ENCODE measurements around the gene QPRT. TPM values are rescaled to one million over a fixed set of nuclear protein-coding genes. Genes with fewer than 3 reads are reported as not detected.

Gene QPRT
- total and polyA plus RNA-seq, 2 of the 13 experiments (the other 11 are each of a cell fraction or from before 2014, with no cell fraction given) = 130 to 218 TPM

- TF ChIP-seq SPEN (CRISPR knock-in tag; IDR thresholded peaks at IDR 0.05; ENCODE audit: low read depth) = no peak
- no peak for TF ChIP-seq STAT5B (CRISPR knock-in tag; IDR thresholded peaks at IDR 0.05)
- TF ChIP-seq YEATS4 (CRISPR knock-in tag; IDR thresholded peaks at IDR 0.05; ENCODE audit: borderline replicate concordance) = 0 out of 2 replicates have a peak, but pooled peaks have one; percentile 27
- TF ChIP-seq RNF2 (conservative IDR thresholded peaks at IDR 0.05; ENCODE audit: low read depth) = 0 out of 2 replicates have a peak, but pooled peaks have one; percentile 39
- TF ChIP-seq GATA4 (IDR thresholded peaks at IDR 0.05; ENCODE audit: borderline replicate concordance, low read depth) = no peak
- TF ChIP-seq ZFY (CRISPR knock-in tag; IDR thresholded peaks at IDR 0.05) = peak; percentile 42; the same call in 1 of the 2 replicates
- peak; percentile 51; the same call in 1 of the 2 replicates for TF ChIP-seq MYC (CRISPR knock-in tag; IDR thresholded peaks at IDR 0.05; ENCODE audit: borderline replicate concordance)
- TF ChIP-seq SMARCC2 (IDR thresholded peaks at IDR 0.05) = no peak
- TF ChIP-seq TSC22D2 (CRISPR knock-in tag; IDR thresholded peaks at IDR 0.05; ENCODE audit: borderline replicate concordance) = no peak
- 0 out of 2 replicates have a peak, but pooled peaks have one; percentile 28 for TF ChIP-seq ZNF451 (CRISPR knock-in tag; IDR thresholded peaks at IDR 0.05)
- TF ChIP-seq ZNF687 (CRISPR knock-in tag; IDR thresholded peaks at IDR 0.05) = peak; percentile 90
- 0 out of 2 replicates have a peak, but pooled peaks have one; percentile 19 for TF ChIP-seq ARID4A (CRISPR knock-in tag; IDR thresholded peaks at IDR 0.05; ENCODE audit: borderline replicate concordance)
- TF ChIP-seq RAD21 (CRISPR knock-in tag; IDR thresholded peaks at IDR 0.05) = no peak
- TF ChIP-seq HNRNPLL (IDR thresholded peaks at IDR 0.05; ENCODE audit: low read depth, low read length, poor library complexity, severe bottlenecking) = peak; percentile 36
- TF ChIP-seq ASH2L (IDR thresholded peaks at IDR 0.05; ENCODE audit: insufficient read length, low read depth, low read length) = no peak
- TF ChIP-seq ZFX (CRISPR knock-in tag; IDR thresholded peaks at IDR 0.05; ENCODE audit: low read depth) = peak; percentile 43; the same call in 1 of the 2 replicates
- no peak for TF ChIP-seq ZSCAN5A (CRISPR knock-in tag; IDR thresholded peaks at IDR 0.05; ENCODE audit: borderline replicate concordance)
- TF ChIP-seq ZNF274 (CRISPR knock-in tag; IDR thresholded peaks at IDR 0.05) = 0 out of 2 replicates have a peak, but pooled peaks have one; percentile 16
- TF ChIP-seq ZNF333 (CRISPR knock-in tag; IDR thresholded peaks at IDR 0.05; ENCODE audit: borderline replicate concordance) = peak; percentile 32; the same call in 1 of the 2 replicates
Observed at GRCh38 chr16:29664091-29664921, 14.7 kb upstream of the QPRT start (continued).
